ENCODE data around the gene MYOZ1. TPM values are rescaled to one million over a fixed set of nuclear protein-coding genes. Genes with fewer than 3 reads are reported as not detected.

Gene MYOZ1
- total and polyA plus RNA-seq, 2 of the 8 experiments (the other 6 are each of a cell fraction or from before 2014, with no cell fraction given): 2.6 to 3.3 TPM

GRCh38 chr10:73625004-73625883 lies 16.0 kb downstream of the MYOZ1 start (continued):
- TF ChIP-seq CHD7 (IDR thresholded peaks at IDR 0.05; ENCODE audit: insufficient replicate concordance, low read length): peak; percentile 83
- 0 out of 2 replicates have a peak, but pooled peaks have one; percentile 22 for TF ChIP-seq ATF2 (IDR thresholded peaks at IDR 0.05; ENCODE audit: low read length)
- TF ChIP-seq CBX5 (IDR thresholded peaks at IDR 0.05; ENCODE audit: low read depth, low read length): no peak
- TF ChIP-seq PHF8 (conservative IDR thresholded peaks at IDR 0.05; ENCODE audit: low read depth, low read length): peak; percentile 65; the same call in 1 of the 2 replicates
- no peak for TF ChIP-seq EGR1 (IDR thresholded peaks at IDR 0.05; ENCODE audit: borderline replicate concordance, low read depth, low read length)
- TF ChIP-seq TCF12 (IDR thresholded peaks at IDR 0.05; ENCODE audit: low read depth, low read length): no peak
- TF ChIP-seq TAF7 (optimal IDR thresholded peaks at IDR 0.05; ENCODE audit: borderline replicate concordance, low read depth, low read length): no peak
- peak; percentile 92 for TF ChIP-seq ASH2L (IDR thresholded peaks at IDR 0.05; ENCODE audit: low read length)
